H1 (cell line): Measurements from ENCODE around the gene SPINDOC. TPM values are rescaled to one million over a fixed set of nuclear protein-coding genes. Genes with fewer than 3 reads are reported as not detected.
"Not testable (repeated sequence)": the region's sequence is repeated elsewhere in the genome, so short reads cannot be mapped to it uniquely, and the experiment has no call there.

Experiments used
- CTCF ChIA-PET: fragments of 300-600 bp; sonication (Branson Sonifier 250); formaldehyde crosslinking; loops from one replicate; lab custom pipeline; 2021; ENCODE audit not compliant: partially characterized antibody; lab: Charles Lee
- POLR2A ChIA-PET: fragments of 300-600 bp; sonication (Branson Sonifier 250); formaldehyde crosslinking; loops from one replicate; lab custom pipeline; 2021; ENCODE audit warnings: inconsistent platforms; ENCODE audit not compliant: partially characterized antibody; lab: Charles Lee
- DNase-seq, 2 experiments: peaks; one replicate each; pipeline versions ENCODE4 v3.0.0 to v3.0.0-alpha.2; 2010 to 2022; ENCODE audit warnings: low spot score in 2 of 2, low read depth in 1 of 2, mixed read lengths in 1 of 2
- FAIRE-seq: peaks from 2 replicates; lab custom pipeline; 2011; peaks lifted over from hg19 to GRCh38; lab: Jason Lieb, UNC
- H2AFZ ChIP-seq: 2 replicates; pipeline ENCODE4 v1.8.1; 2012; ENCODE audit warnings: low read length, inconsistent platforms
- H2AK5ac ChIP-seq: 2 replicates; pipeline ENCODE4 v1.6.1; 2013; ENCODE audit warnings: low read depth, low read length
- H2BK120ac ChIP-seq: replicated peaks from 2 replicates; pipeline ENCODE3; 2013; ENCODE audit warnings: low read depth, low read length, inconsistent platforms
- H2BK12ac ChIP-seq: 2 replicates; pipeline ENCODE4 v1.6.1; 2013; ENCODE audit warnings: low read depth, low read length
- H2BK15ac ChIP-seq: 2 replicates; pipeline ENCODE4 v1.6.1; 2013; ENCODE audit warnings: low read length
- H2BK20ac ChIP-seq: 2 replicates; pipeline ENCODE4 v1.6.1; 2013; ENCODE audit warnings: low read length
- H2BK5ac ChIP-seq: 2 replicates; pipeline ENCODE4 v1.6.1; 2013; ENCODE audit warnings: low read depth, low read length
- H3K14ac ChIP-seq: 2 replicates; pipeline ENCODE4 v1.6.1; 2013; ENCODE audit warnings: inconsistent platforms; ENCODE audit not compliant: insufficient read length
- H3K18ac ChIP-seq: 2 replicates; pipeline ENCODE4 v1.6.1; 2013; ENCODE audit warnings: low read length; ENCODE audit errors: extremely low read depth
- H3K23ac ChIP-seq: 2 replicates; pipeline ENCODE4 v1.6.1; 2013; ENCODE audit warnings: inconsistent platforms; ENCODE audit not compliant: insufficient read length
- H3K23me2 ChIP-seq: 2 replicates; pipeline ENCODE4 v1.6.1; 2013; ENCODE audit warnings: low read depth, low read length
- H3K27ac ChIP-seq: 2 replicates; pipeline ENCODE4 v1.6.1; 2011; ENCODE audit warnings: low read depth, low read length, inconsistent platforms
- H3K27me3 ChIP-seq, 4 experiments: replicated peaks in 1 of 4; 1 replicate in 1 of 4; 2 replicates in 3 of 4; pipeline versions ENCODE4 v1.6.1 to v1.8.1; 2011 to 2013; ENCODE audit warnings: low read length in 3 of 4, mild to moderate bottlenecking in 3 of 4, inconsistent platforms in 2 of 4, mixed read lengths in 2 of 4, moderate library complexity in 1 of 4; ENCODE audit not compliant: control insufficient read depth in 3 of 4, insufficient read depth in 3 of 4; ENCODE audit errors: extremely low read depth in 1 of 4
- H3K36me3 ChIP-seq, 4 experiments: 2 replicates each; pipeline versions ENCODE4 v1.6.1 to v1.8.1; 2011 to 2013; ENCODE audit warnings: mild to moderate bottlenecking in 4 of 4, low read length in 3 of 4, moderate library complexity in 2 of 4, control low read depth in 1 of 4, inconsistent platforms in 1 of 4; ENCODE audit not compliant: insufficient read depth in 4 of 4, control insufficient read depth in 2 of 4
- H3K4ac ChIP-seq: replicated peaks from 2 replicates; pipeline ENCODE3; 2013; ENCODE audit warnings: low read length, low read depth, mixed read lengths, inconsistent platforms; ENCODE audit not compliant: insufficient read length
- H3K4me1 ChIP-seq, 4 experiments: replicated peaks in 1 of 4; 1 replicate in 1 of 4; 2 replicates in 3 of 4; pipeline versions ENCODE4 v1.6.1 to v1.8.1; 2011 to 2013; ENCODE audit warnings: low read length in 3 of 4, inconsistent platforms in 2 of 4, mixed read lengths in 1 of 4; ENCODE audit not compliant: insufficient read depth in 4 of 4, control insufficient read depth in 3 of 4
- H3K4me2 ChIP-seq, 2 experiments: 2 replicates each; pipeline versions ENCODE4 v1.6.1 to v1.8.1; 2011 to 2013; ENCODE audit warnings: low read depth in 2 of 2, low read length in 2 of 2, control low read depth in 1 of 2, inconsistent platforms in 1 of 2, mild to moderate bottlenecking in 1 of 2; ENCODE audit not compliant: insufficient read depth in 1 of 2
- H3K4me3 ChIP-seq, 4 experiments: fragments of 200-600, 300-600 bp in 1 of 4; sonication (generic), shearing (Covaris generic), sonication (Bioruptor Twin) in 1 of 4; 2 replicates each; pipeline versions ENCODE4 v1.5.1 to v1.8.1; 2011 to 2016; ENCODE audit warnings: low read length in 4 of 4, low read depth in 3 of 4, control low read depth in 2 of 4, inconsistent platforms in 2 of 4, mild to moderate bottlenecking in 2 of 4, mixed read lengths in 1 of 4, moderate library complexity in 1 of 4; ENCODE audit not compliant: insufficient read depth in 2 of 4; ENCODE audit errors: extremely low read depth in 1 of 4
- H3K56ac ChIP-seq: replicated peaks from 2 replicates; pipeline ENCODE3; 2013; ENCODE audit warnings: low read depth, mild to moderate bottlenecking, mixed read lengths, low read length, inconsistent platforms; ENCODE audit not compliant: insufficient read length
- H3K79me1 ChIP-seq: 2 replicates; pipeline ENCODE4 v1.6.1; 2013; ENCODE audit warnings: low read depth, low read length, control low read depth
- H3K79me2 ChIP-seq, 2 experiments: 2 replicates each; pipeline versions ENCODE4 v1.6.1 to v1.8.1; 2012 to 2013; ENCODE audit warnings: low read length in 2 of 2, mild to moderate bottlenecking in 2 of 2, inconsistent platforms in 1 of 2; ENCODE audit not compliant: insufficient read depth in 2 of 2, control insufficient read depth in 1 of 2
- H3K9ac ChIP-seq, 4 experiments: replicated peaks in 1 of 4; 1 replicate in 1 of 4; 2 replicates in 3 of 4; pipeline versions ENCODE4 v1.6.1 to v1.8.1; 2011 to 2013; ENCODE audit warnings: low read depth in 3 of 4, low read length in 3 of 4, control low read depth in 2 of 4, mild to moderate bottlenecking in 2 of 4, moderate library complexity in 2 of 4, inconsistent platforms in 1 of 4; ENCODE audit errors: extremely low read depth in 1 of 4
- H3K9me3 ChIP-seq, 2 experiments: 2 replicates each; pipeline versions ENCODE4 v1.6.1 to v1.8.1; 2012 to 2013; ENCODE audit warnings: mild to moderate bottlenecking in 2 of 2, moderate library complexity in 2 of 2, control low read depth in 1 of 2, inconsistent platforms in 1 of 2, low read depth in 1 of 2, low read length in 1 of 2, mixed read lengths in 1 of 2; ENCODE audit not compliant: insufficient read depth in 2 of 2
- H4K20me1 ChIP-seq, 2 experiments: replicated peaks in 1 of 2; 2 replicates each; pipeline versions ENCODE3 to v1.8.1; 2011 to 2013; ENCODE audit warnings: inconsistent platforms in 2 of 2, low read length in 2 of 2, mild to moderate bottlenecking in 1 of 2; ENCODE audit not compliant: insufficient read depth in 2 of 2, control insufficient read depth in 1 of 2
- H4K5ac ChIP-seq: 2 replicates; pipeline ENCODE4 v1.6.1; 2013; ENCODE audit warnings: low read length, low read depth, mixed read lengths, inconsistent platforms; ENCODE audit not compliant: insufficient read length
- H4K8ac ChIP-seq: 2 replicates; pipeline ENCODE4 v1.8.0; 2013; ENCODE audit warnings: mild to moderate bottlenecking, moderate library complexity, low read length, inconsistent platforms; ENCODE audit not compliant: insufficient read depth; ENCODE audit errors: extremely low read depth
- H4K91ac ChIP-seq: replicated peaks from 2 replicates; pipeline ENCODE3; 2013; ENCODE audit warnings: low read length, mixed read lengths, inconsistent platforms; ENCODE audit not compliant: insufficient read length
- WGBS, 2 experiments: shearing (Covaris generic) in 1 of 2; methylation state at CpG; one replicate each; pipeline versions ENCODE4 v1.1.6 to v1.1.7; 2013 to 2015; ENCODE audit warnings: low lambda C conversion rate in 2 of 2, mixed read lengths in 2 of 2, inconsistent platforms in 1 of 2, low coverage in 1 of 2, missing lambda C conversion rate in 1 of 2; ENCODE audit not compliant: insufficient replicate concordance in 2 of 2, insufficient coverage in 1 of 2, insufficient read length in 1 of 2; ENCODE audit errors: extremely low coverage in 1 of 2, missing lambda C conversion rate in 1 of 2; 5-methylcytosine and 5-hydroxymethylcytosine counted together
- polyA plus RNA-seq, 7 experiments: library from polyadenylated mRNA; depleted of rRNA in 3 of 7; stranded (reverse) in 5 of 7; unstranded in 2 of 7; fragments of >200 nt in 5 of 7; fragments of 200-250 nt in 2 of 7; gene quantifications; 1 replicate in 5 of 7; 2 replicates in 1 of 7; 4 replicates in 1 of 7; pipeline versions ENCODE4 v1.2.1 to v1.2.3, GENCODE V29; 2011 to 2013; ENCODE audit warnings: missing spikeins in 2 of 7, mixed read lengths in 2 of 7
- total RNA-seq: library from RNA; stranded (reverse); fragmentation: NEBNext Ultra II Directional; extraction: Animal tissue kit (Norgen Biotek cat#: 25700); gene quantifications from 2 replicates; pipeline ENCODE4 v1.2.1, GENCODE V29; 2021

SPINDOC gene
- total and polyA plus RNA-seq, 2 of the 8 experiments (the other 6 are each of a cell fraction or from before 2014, with no cell fraction given): 78.7 to 99.7 TPM

GRCh38 chr11:63863620-63864019 is 50.4 kb downstream of the SPINDOC start:
- H4K5ac ChIP-seq, H3K56ac ChIP-seq, H3K4ac ChIP-seq, H2AK5ac ChIP-seq, H3K4me2 ChIP-seq, H2BK15ac ChIP-seq, H3K36me3 ChIP-seq, H3K27ac ChIP-seq, H3K9ac ChIP-seq, H3K4me3 ChIP-seq, H2BK12ac ChIP-seq, H2BK5ac ChIP-seq, H3K27me3 ChIP-seq, H3K9me3 ChIP-seq, FAIRE-seq, H2BK20ac ChIP-seq, H3K23me2 ChIP-seq, H3K14ac ChIP-seq, H2AFZ ChIP-seq, H3K4me1 ChIP-seq, DNase-seq, H2BK120ac ChIP-seq, H3K23ac ChIP-seq, H4K91ac ChIP-seq, H3K18ac ChIP-seq: not testable (repeated sequence)
- Histone ChIP-seq H3K79me2 (peaks cover 7 to 75% of the 10 kb centered on the region in 2 experiments; a peak in 3 of 4 replicates), H3K79me1 (peaks cover 13% of the 10 kb centered on the region), H4K8ac (peak overlapping the region; percentile 40; the same call in 1 of the 2 replicates), H4K20me1 (peaks cover 2 to 14% of the 10 kb centered on the region in 2 experiments)
- 90% methylated on average over 6 of the region's 6 CpGs; no CpG with 5 or more reads in 1 of the 2 experiments for WGBS, 2 experiments
- ChIA-PET CTCF (interaction anchor here (1.4 to 4.4 kb wide), 4 partner anchors 9 to 19 kb away, joined by 4 to 21 read pairs (median 12); no protein-coding TSS in a partner anchor), POLR2A (interaction anchor here (1.2 to 1.9 kb wide), 2 partner anchors 15 to 20 kb away, joined by 3 to 7 read pairs; no protein-coding TSS in a partner anchor)
